Umbilical cord (tissue), 2 donors: Measurements from ENCODE around the gene ZNF516. TPM values are rescaled to one million over a fixed set of nuclear protein-coding genes. Genes with fewer than 3 reads are reported as not detected.
A peak's percentile ranks its signal among the peaks of the same experiment; 100 is the strongest.

Experiments used
- DNase-seq: peaks from one replicate; pipeline ENCODE4 v3.0.0-alpha.2; 2015; ENCODE audit warnings: low spot score
- total RNA-seq: library from RNA; depleted of rRNA; stranded (reverse); fragments of >200 nt; gene quantifications from one replicate; pipeline ENCODE4 v1.2.3, GENCODE V29; 2014; ENCODE audit warnings: low replicate concordance; ENCODE audit not compliant: insufficient read depth

ZNF516 gene
- total RNA-seq, 1 donor from 2014 or later = 29.6 TPM

- no peak for DNase-seq
These were observed 95.2 kb downstream of the ZNF516 start for GRCh38 chr18:76399613-76400391.

GRCh38 chr18:76398896-76399612, 96.0 kb downstream of the ZNF516 start:
- peak; percentile 73 for DNase-seq

GRCh38 chr18:76398295-76398694, 96.7 kb downstream of the ZNF516 start:
- no peak for DNase-seq

GRCh38 chr18:76397631-76398030, 97.4 kb downstream of the ZNF516 start:
- no peak for DNase-seq

- DNase-seq = no peak
These were observed 98.2 kb downstream of the ZNF516 start for GRCh38 chr18:76396792-76397191.

- DNase-seq = no peak
These were observed 99.4 kb downstream of the ZNF516 start for GRCh38 chr18:76395609-76396008.

GRCh38 chr18:76394780-76395476, 100.1 kb downstream of the ZNF516 start:
- DNase-seq = no peak

GRCh38 chr18:76392349-76392748, 102.7 kb downstream of the ZNF516 start:
- no peak for DNase-seq

GRCh38 chr18:76391746-76392145, 103.3 kb downstream of the ZNF516 start:
- DNase-seq = no peak

- no peak for DNase-seq
These were observed 104.0 kb downstream of the ZNF516 start for GRCh38 chr18:76391038-76391437.

GRCh38 chr18:76390452-76391035, 104.5 kb downstream of the ZNF516 start:
- no peak for DNase-seq

GRCh38 chr18:76389716-76390115, 105.3 kb downstream of the ZNF516 start:
- no peak for DNase-seq

- no peak for DNase-seq
These were observed 106.1 kb downstream of the ZNF516 start for GRCh38 chr18:76388891-76389423.

GRCh38 chr18:76388261-76388660, 106.8 kb downstream of the ZNF516 start:
- DNase-seq = no peak

- DNase-seq = no peak
These were observed 107.4 kb downstream of the ZNF516 start for GRCh38 chr18:76387608-76388007.

- no peak for DNase-seq
These were observed 108.2 kb downstream of the ZNF516 start for GRCh38 chr18:76386886-76387285.

- DNase-seq = no peak
These were observed 109.0 kb downstream of the ZNF516 start for GRCh38 chr18:76386071-76386470.

- DNase-seq = no peak
These were observed 109.4 kb downstream of the ZNF516 start for GRCh38 chr18:76385681-76385975.

- DNase-seq = no peak
These were observed 110.0 kb downstream of the ZNF516 start for GRCh38 chr18:76384861-76385680.

- DNase-seq = no peak
These were observed 110.8 kb downstream of the ZNF516 start for GRCh38 chr18:76384114-76384790.

- no peak for DNase-seq
These were observed 111.4 kb downstream of the ZNF516 start for GRCh38 chr18:76383636-76384035.
